DMS153 (cell line): ENCODE data around the gene STRIP2.
"Not testable (repeated sequence)": the region's sequence is repeated elsewhere in the genome, so short reads cannot be mapped to it uniquely, and the experiment has no call there.

Experiments
- DNase-seq: peaks from one replicate; lab custom pipeline; 2025; lab: John Stamatoyannopoulos, UW

The STRIP2 gene

GRCh38 chr7:129433847-129434674, at the start of gene STRIP2:
Gene STRIP2 (plus strand): TSS chr7:129434432. CDS start chr7:129434473, 41 bp downstream.
- DNase-seq = peak; percentile 78

- no peak for DNase-seq
Observed at GRCh38 chr7:129385116-129385515, 49.1 kb upstream of the STRIP2 start.

GRCh38 chr7:129385598-129385997, 48.6 kb upstream of the STRIP2 start:
- no peak for DNase-seq

GRCh38 chr7:129386506-129386905, 47.7 kb upstream of the STRIP2 start:
- DNase-seq = no peak

GRCh38 chr7:129387537-129387936, 46.7 kb upstream of the STRIP2 start:
- no peak for DNase-seq

- no peak for DNase-seq
Observed at GRCh38 chr7:129388333-129389098, 45.7 kb upstream of the STRIP2 start.

- no peak for DNase-seq
Observed at GRCh38 chr7:129389829-129390228, 44.4 kb upstream of the STRIP2 start.

- no peak for DNase-seq
Observed at GRCh38 chr7:129390314-129390713, 43.9 kb upstream of the STRIP2 start.

- DNase-seq = no peak
Observed at GRCh38 chr7:129391546-129392171, 42.6 kb upstream of the STRIP2 start.

GRCh38 chr7:129393255-129393654, 41.0 kb upstream of the STRIP2 start:
- no peak for DNase-seq

GRCh38 chr7:129394101-129394500, 40.1 kb upstream of the STRIP2 start:
- no peak for DNase-seq

- no peak for DNase-seq
Observed at GRCh38 chr7:129394982-129395914, 39.0 kb upstream of the STRIP2 start.

GRCh38 chr7:129401228-129401966, 32.8 kb upstream of the STRIP2 start:
- DNase-seq = no peak

GRCh38 chr7:129401967-129402860, 32.0 kb upstream of the STRIP2 start:
- no peak for DNase-seq

GRCh38 chr7:129405527-129405926, 28.7 kb upstream of the STRIP2 start:
- DNase-seq = no peak

- DNase-seq = not testable (repeated sequence)
Observed at GRCh38 chr7:129410238-129410637, 24.0 kb upstream of the STRIP2 start.

- DNase-seq = no peak
Observed at GRCh38 chr7:129412501-129412900, 21.7 kb upstream of the STRIP2 start.

- no peak for DNase-seq
Observed at GRCh38 chr7:129417073-129417472, 17.2 kb upstream of the STRIP2 start.

GRCh38 chr7:129421717-129422250, 12.4 kb upstream of the STRIP2 start:
- no peak for DNase-seq

GRCh38 chr7:129422727-129423126, 11.5 kb upstream of the STRIP2 start:
- DNase-seq = no peak
